Measurements from ENCODE around the gene ME1.

Gene ME1

DNA sequence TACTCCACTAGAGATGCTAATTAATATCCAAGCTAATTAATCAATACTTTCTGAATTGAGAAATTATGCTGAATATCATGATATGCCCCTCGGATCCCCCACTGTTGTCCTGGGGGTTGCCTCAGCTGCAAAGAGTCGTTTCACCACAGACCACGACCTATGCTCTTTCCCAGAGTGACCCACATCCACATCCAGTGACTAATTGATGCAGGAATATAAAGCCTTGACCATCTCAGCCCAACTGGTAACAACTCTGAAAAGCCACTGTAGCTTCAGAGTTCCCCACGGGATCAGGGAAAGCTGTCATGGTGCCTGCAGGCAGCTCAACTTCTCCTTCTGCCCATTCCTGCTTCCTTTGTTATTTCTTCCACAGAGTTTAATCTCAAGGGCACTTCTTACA, 120.8 kb downstream of the ME1 start:
- Histone ChIP-seq H3K9ac (ENCODE audit: low read depth, low read length) (no peak overlapping the region), H3K27ac (ENCODE audit: low read length) (no peak overlapping the region), H3K36me3 (ENCODE audit: insufficient read depth, low read length) (no peaks in the 10 kb centered on the region), H3K79me2 (ENCODE audit: insufficient read depth, low read length) (no peaks in the 10 kb centered on the region), H2AFZ (ENCODE audit: low read depth, low read length) (no peak overlapping the region), H3K9me3 (ENCODE audit: insufficient read depth, low read length, severe bottlenecking) (no peaks in the 10 kb centered on the region), H3K4me2 (ENCODE audit: insufficient read depth, low read length) (no peak overlapping the region), H3K4me1 (ENCODE audit: insufficient read depth, low read length) (no peaks in the 10 kb centered on the region), H3K27me3 (ENCODE audit: insufficient read depth, low read length, poor library complexity) (no peaks in the 10 kb centered on the region), H3K4me3 (ENCODE audit: low read depth in 1 of 2, low read length in 2 of 2) (no peak overlapping the region), H4K20me1 (ENCODE audit: insufficient read depth, low read length) (no peaks in the 10 kb centered on the region)
- TF ChIP-seq, protein P1, sequence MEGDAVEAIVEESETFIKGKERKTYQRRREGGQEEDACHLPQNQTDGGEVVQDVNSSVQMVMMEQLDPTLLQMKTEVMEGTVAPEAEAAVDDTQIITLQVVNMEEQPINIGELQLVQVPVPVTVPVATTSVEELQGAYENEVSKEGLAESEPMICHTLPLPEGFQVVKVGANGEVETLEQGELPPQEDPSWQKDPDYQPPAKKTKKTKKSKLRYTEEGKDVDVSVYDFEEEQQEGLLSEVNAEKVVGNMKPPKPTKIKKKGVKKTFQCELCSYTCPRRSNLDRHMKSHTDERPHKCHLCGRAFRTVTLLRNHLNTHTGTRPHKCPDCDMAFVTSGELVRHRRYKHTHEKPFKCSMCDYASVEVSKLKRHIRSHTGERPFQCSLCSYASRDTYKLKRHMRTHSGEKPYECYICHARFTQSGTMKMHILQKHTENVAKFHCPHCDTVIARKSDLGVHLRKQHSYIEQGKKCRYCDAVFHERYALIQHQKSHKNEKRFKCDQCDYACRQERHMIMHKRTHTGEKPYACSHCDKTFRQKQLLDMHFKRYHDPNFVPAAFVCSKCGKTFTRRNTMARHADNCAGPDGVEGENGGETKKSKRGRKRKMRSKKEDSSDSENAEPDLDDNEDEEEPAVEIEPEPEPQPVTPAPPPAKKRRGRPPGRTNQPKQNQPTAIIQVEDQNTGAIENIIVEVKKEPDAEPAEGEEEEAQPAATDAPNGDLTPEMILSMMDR (IDR thresholded peaks at IDR 0.05; ENCODE audit: borderline replicate concordance, extremely low read depth, low read length, poor library complexity, severe bottlenecking) = no peak
- no peak for ATAC-seq (ENCODE audit: insufficient read depth, low read depth)
- no peak for DNase-seq

DNA sequence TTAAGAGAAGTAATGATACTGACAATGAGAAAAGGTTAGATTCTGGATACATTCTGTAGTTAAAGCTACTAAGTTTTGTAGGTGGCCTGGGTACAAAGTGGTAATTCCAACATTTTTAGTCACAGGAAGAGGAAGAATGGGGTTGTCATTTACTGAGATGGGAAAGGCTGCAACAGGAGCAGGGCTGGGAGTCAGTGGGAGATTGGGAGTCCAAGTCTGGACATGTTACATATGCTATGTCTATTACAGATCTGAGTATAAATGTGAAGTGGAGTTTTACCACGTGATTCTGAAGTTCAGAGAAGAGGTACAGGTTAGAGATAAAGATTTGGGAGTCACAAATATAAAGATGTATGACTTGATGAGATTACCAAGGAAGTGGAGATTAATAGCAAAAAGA, 121.5 kb downstream of the ME1 start:
- no peak for DNase-seq
- Histone ChIP-seq H3K27ac (ENCODE audit: low read length) (no peak overlapping the region), H3K79me2 (ENCODE audit: insufficient read depth, low read length) (no peaks in the 10 kb centered on the region), H2AFZ (ENCODE audit: low read depth, low read length) (no peak overlapping the region), H3K4me1 (ENCODE audit: insufficient read depth, low read length) (no peaks in the 10 kb centered on the region), H3K4me3 (ENCODE audit: low read depth in 1 of 2, low read length in 2 of 2) (no peak overlapping the region), H3K27me3 (ENCODE audit: insufficient read depth, low read length, poor library complexity) (no peaks in the 10 kb centered on the region), H4K20me1 (ENCODE audit: insufficient read depth, low read length) (no peaks in the 10 kb centered on the region), H3K9ac (ENCODE audit: low read depth, low read length) (no peak overlapping the region), H3K4me2 (ENCODE audit: insufficient read depth, low read length) (no peak overlapping the region), H3K36me3 (ENCODE audit: insufficient read depth, low read length) (no peaks in the 10 kb centered on the region), H3K9me3 (ENCODE audit: insufficient read depth, low read length, severe bottlenecking) (no peaks in the 10 kb centered on the region)
- TF ChIP-seq, protein P1 (IDR thresholded peaks at IDR 0.05; ENCODE audit: borderline replicate concordance, extremely low read depth, low read length, poor library complexity, severe bottlenecking) = no peak
- TF ChIP-seq EZH2 (IDR thresholded peaks at IDR 0.05; ENCODE audit: borderline replicate concordance, low read depth, low read length, severe bottlenecking) = no peak
- ATAC-seq (ENCODE audit: insufficient read depth, low read depth) = no peak

DNA sequence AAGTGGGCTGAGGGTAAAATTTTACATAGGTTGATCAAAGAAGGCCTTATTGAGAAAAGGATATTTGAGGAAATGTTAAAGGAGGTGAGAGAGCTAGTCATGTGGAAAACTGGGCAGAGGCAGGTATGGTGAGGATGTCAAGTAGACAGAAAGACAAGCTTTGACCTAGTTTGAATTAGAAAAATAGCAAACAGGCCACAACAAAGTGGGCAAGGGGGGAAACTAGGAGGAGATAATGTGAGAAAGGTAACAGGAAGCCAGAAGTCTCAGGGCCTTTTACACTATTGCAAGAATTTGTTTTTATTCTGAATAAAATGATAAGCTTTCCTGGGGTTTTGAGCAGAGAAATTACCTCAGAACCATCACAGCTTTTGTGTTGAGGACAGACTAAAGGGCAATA, 122.0 kb downstream of the ME1 start:
- H3K9me3 ChIP-seq (ENCODE audit: insufficient read depth, low read length, severe bottlenecking) = no peaks in the 10 kb centered on the region
- ATAC-seq (ENCODE audit: insufficient read depth, low read depth) (no peak), DNase-seq (no peak)
- no peaks in the 10 kb centered on the region for H3K36me3 ChIP-seq (ENCODE audit: insufficient read depth, low read length)
- TF ChIP-seq EZH2 (IDR thresholded peaks at IDR 0.05; ENCODE audit: borderline replicate concordance, low read depth, low read length, severe bottlenecking) = no peak
- TF ChIP-seq, protein P1 (IDR thresholded peaks at IDR 0.05; ENCODE audit: borderline replicate concordance, extremely low read depth, low read length, poor library complexity, severe bottlenecking) = no peak
- H3K4me2 ChIP-seq (ENCODE audit: insufficient read depth, low read length) = no peak overlapping the region
- H3K27ac ChIP-seq (ENCODE audit: low read length) = no peak overlapping the region
- H3K79me2 ChIP-seq (ENCODE audit: insufficient read depth, low read length) = no peaks in the 10 kb centered on the region
- H2AFZ ChIP-seq (ENCODE audit: low read depth, low read length) = no peak overlapping the region
- H3K4me1 ChIP-seq (ENCODE audit: insufficient read depth, low read length) = no peaks in the 10 kb centered on the region
- no peaks in the 10 kb centered on the region for H3K27me3 ChIP-seq (ENCODE audit: insufficient read depth, low read length, poor library complexity)
- H4K20me1 ChIP-seq (ENCODE audit: insufficient read depth, low read length) = no peaks in the 10 kb centered on the region
- H3K9ac ChIP-seq (ENCODE audit: low read depth, low read length) = no peak overlapping the region
- no peak overlapping the region for H3K4me3 ChIP-seq (ENCODE audit: low read depth in 1 of 2, low read length in 2 of 2)

DNA sequence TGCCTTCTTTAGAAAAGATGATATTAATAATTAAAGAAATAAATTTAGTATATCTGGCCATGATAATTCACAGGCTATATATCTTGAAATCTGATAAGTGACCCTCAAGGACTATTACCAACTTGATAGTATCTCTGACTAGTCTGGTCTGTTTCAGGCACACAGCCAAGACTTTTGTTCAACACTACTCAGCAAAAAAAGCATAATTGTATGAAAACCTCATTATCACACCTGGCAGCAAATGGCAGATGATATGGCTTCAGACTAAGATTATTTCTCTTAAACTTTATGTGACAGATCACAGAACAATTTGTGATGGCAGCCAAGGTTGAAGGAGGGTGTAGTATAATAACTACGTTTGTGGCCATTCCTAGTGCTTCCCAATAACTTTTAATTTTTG, 123.0 kb downstream of the ME1 start:
- H3K79me2 ChIP-seq (ENCODE audit: insufficient read depth, low read length) = no peaks in the 10 kb centered on the region
- H3K9ac ChIP-seq (ENCODE audit: low read depth, low read length) = no peak overlapping the region
- no peak for DNase-seq
- no peak overlapping the region for H2AFZ ChIP-seq (ENCODE audit: low read depth, low read length)
- H3K27me3 ChIP-seq (ENCODE audit: insufficient read depth, low read length, poor library complexity) = no peaks in the 10 kb centered on the region
- no peak overlapping the region for H3K4me3 ChIP-seq (ENCODE audit: low read depth in 1 of 2, low read length in 2 of 2)
- H4K20me1 ChIP-seq (ENCODE audit: insufficient read depth, low read length) = no peaks in the 10 kb centered on the region
- no peaks in the 10 kb centered on the region for H3K4me1 ChIP-seq (ENCODE audit: insufficient read depth, low read length)
- no peak overlapping the region for H3K27ac ChIP-seq (ENCODE audit: low read length)
- no peak overlapping the region for H3K4me2 ChIP-seq (ENCODE audit: insufficient read depth, low read length)
- H3K9me3 ChIP-seq (ENCODE audit: insufficient read depth, low read length, severe bottlenecking) = no peaks in the 10 kb centered on the region
- H3K36me3 ChIP-seq (ENCODE audit: insufficient read depth, low read length) = no peaks in the 10 kb centered on the region
- no peak for ATAC-seq (ENCODE audit: insufficient read depth, low read depth)
- TF ChIP-seq, protein P1 (IDR thresholded peaks at IDR 0.05; ENCODE audit: borderline replicate concordance, extremely low read depth, low read length, poor library complexity, severe bottlenecking) = no peak
- TF ChIP-seq EZH2 (IDR thresholded peaks at IDR 0.05; ENCODE audit: borderline replicate concordance, low read depth, low read length, severe bottlenecking) = no peak
